ENCODE measurements around the gene SLC19A1. TPM values are rescaled to one million over a fixed set of nuclear protein-coding genes. Genes with fewer than 3 reads are reported as not detected.

Gene SLC19A1
- polyA plus RNA-seq, 1 of the 3 experiments (the other 2 are of a cell fraction): 15.0 TPM

DNA sequence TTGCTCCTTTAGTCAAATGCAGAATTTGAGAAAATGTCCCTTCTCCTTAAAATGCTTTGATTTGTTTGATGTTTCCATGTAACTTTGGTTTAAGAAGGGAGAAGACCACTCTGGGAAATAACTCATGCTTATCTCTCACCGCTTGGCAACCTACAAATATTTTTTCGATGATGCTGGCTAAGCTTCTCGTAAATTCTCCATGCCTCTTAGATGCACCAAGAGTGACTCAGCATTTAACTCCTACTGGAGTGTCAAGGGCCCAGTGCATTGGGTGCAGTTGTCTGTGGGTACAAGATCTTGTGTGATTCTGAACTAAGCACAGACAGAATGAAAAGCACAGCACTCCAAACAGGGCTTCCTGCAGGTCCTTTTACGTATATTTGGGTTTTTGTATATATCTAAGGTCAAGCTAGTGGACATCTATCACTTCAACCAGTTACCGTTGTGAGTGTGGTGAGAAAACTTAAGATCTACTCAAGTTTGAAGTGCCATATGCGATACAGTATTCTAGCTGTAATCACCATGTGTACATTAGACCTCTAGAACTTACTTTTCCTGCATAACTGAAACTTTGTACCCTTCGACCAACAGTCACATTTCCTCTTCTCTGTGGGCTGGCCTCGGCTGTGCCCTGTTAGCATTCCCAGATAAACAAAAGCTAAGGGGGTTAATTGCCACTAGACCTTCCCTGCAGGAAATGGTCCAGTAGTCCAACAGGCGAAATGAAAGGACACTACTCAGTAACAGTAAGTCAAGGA lies 81.5 kb downstream of the SLC19A1 start:
- Histone ChIP-seq H4K20me1 (ENCODE audit: insufficient read depth) (peaks cover 49% of the 10 kb centered on the region), H3K4me1 (ENCODE audit: control insufficient read depth in 1 of 2, insufficient read depth in 2 of 2, low read depth in 1 of 2, low read length in 1 of 2) (peaks cover 0 to 6% of the 10 kb centered on the region in 2 experiments; a peak in 1 of 4 replicates), H3F3A (replicated peaks; ENCODE audit: insufficient read depth) (no peaks in the 10 kb centered on the region), H3K4me2 (peak overlapping the region; percentile 41; the same call in 1 of the 2 replicates), H3K9me3 (no peaks in the 10 kb centered on the region), H3K27ac (ENCODE audit: low read depth in 2 of 2, low read length in 1 of 2) (peak overlapping the region in 1 of 2 experiments; percentile 65; a peak in 2 of 4 replicates), H3K9me2 (no peaks in the 10 kb centered on the region), H3K9ac (peak overlapping the region; percentile 28; the same call in 1 of the 2 replicates), H3K79me2 (ENCODE audit: insufficient read depth) (peaks cover 77% of the 10 kb centered on the region), H3K4me3 (ENCODE audit: low read depth in 2 of 2, low read length in 1 of 2) (no peak overlapping the region), H3K36me3 (replicated peaks in 1 of 2; ENCODE audit: control insufficient read depth in 1 of 2, insufficient read depth in 2 of 2, low read length in 1 of 2) (peaks cover 0 to 5% of the 10 kb centered on the region in 2 experiments), H2AFZ (ENCODE audit: low read depth) (no peak overlapping the region), H3K27me3 (ENCODE audit: insufficient read depth) (no peaks in the 10 kb centered on the region)
- ChIA-PET POLR2A (no interaction called here), CTCF (interaction anchor here (1.7 to 3.4 kb wide), 3 partner anchors 10 to 320 kb away, joined by 4 to 10 read pairs (median 6); no protein-coding TSS in a partner anchor)
- 79% methylated on average over 9 of the region's 9 CpGs for WGBS (ENCODE audit: low lambda C conversion rate)
- DNase-seq: no peak
- no peak for TF ChIP-seq EP300 (IDR thresholded peaks at IDR 0.05; ENCODE audit: borderline replicate concordance in 1 of 2, low read depth in 1 of 2, low read length in 1 of 2)
- TF ChIP-seq, protein P1, sequence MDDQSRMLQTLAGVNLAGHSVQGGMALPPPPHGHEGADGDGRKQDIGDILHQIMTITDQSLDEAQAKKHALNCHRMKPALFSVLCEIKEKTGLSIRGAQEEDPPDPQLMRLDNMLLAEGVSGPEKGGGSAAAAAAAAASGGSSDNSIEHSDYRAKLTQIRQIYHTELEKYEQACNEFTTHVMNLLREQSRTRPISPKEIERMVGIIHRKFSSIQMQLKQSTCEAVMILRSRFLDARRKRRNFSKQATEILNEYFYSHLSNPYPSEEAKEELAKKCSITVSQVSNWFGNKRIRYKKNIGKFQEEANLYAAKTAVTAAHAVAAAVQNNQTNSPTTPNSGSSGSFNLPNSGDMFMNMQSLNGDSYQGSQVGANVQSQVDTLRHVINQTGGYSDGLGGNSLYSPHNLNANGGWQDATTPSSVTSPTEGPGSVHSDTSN (IDR thresholded peaks at IDR 0.05): peak; percentile 58
- TF ChIP-seq, protein P2, sequence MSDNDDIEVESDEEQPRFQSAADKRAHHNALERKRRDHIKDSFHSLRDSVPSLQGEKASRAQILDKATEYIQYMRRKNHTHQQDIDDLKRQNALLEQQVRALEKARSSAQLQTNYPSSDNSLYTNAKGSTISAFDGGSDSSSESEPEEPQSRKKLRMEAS (IDR thresholded peaks at IDR 0.05; ENCODE audit: low read depth): 0 out of 2 replicates have a peak, but pooled peaks have one; percentile 25

DNA sequence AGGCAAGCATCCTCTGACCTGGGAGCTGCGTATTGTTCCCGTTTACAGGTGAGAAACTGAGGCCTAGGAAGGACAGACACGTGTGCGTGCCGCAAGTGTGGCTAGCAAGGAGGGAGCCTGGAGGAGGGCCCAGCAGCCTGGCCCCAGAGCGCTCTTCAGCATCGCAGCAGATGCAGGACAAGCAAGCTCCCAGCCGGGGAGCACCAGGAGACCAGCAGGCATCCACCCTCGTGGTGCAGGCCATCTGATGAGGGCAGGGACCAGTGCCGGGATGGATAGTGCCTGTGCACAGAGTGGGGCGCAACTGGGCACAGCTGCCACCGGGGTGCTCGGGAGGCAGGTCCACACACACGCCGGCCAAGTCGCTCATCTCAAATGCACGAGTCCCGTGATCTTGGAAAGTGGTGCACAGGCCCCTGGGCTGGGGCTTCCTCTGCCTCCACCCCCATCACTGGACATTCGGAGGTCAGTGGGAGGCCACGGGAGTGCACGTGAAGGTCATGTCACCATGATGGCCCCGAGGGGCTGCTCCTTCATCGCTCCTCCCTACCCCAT lies 82.2 kb downstream of the SLC19A1 start:
- H2AFZ ChIP-seq (ENCODE audit: low read depth): no peak overlapping the region
- WGBS (ENCODE audit: low lambda C conversion rate): 86% methylated on average over 8 of the region's 23 CpGs
- peaks cover 0 to 3% of the 10 kb centered on the region in 2 experiments; a peak in 1 of 4 replicates for H3K4me1 ChIP-seq (ENCODE audit: control insufficient read depth in 1 of 2, insufficient read depth in 2 of 2, low read depth in 1 of 2, low read length in 1 of 2)
- no peak for DNase-seq
- H3K36me3 ChIP-seq (replicated peaks in 1 of 2; ENCODE audit: control insufficient read depth in 1 of 2, insufficient read depth in 2 of 2, low read length in 1 of 2): peaks cover 0 to 5% of the 10 kb centered on the region in 2 experiments
- no peaks in the 10 kb centered on the region for H3F3A ChIP-seq (replicated peaks; ENCODE audit: insufficient read depth)
- TF ChIP-seq SMC3 (IDR thresholded peaks at IDR 0.05; ENCODE audit: low read depth, low read length): no peak
- no peak for TF ChIP-seq FOXJ3 (CRISPR knock-in tag; IDR thresholded peaks at IDR 0.05)
- TF ChIP-seq MEF2A (IDR thresholded peaks at IDR 0.05; ENCODE audit: borderline replicate concordance, low read depth): no peak
- TF ChIP-seq YY1 (IDR thresholded peaks at IDR 0.05; ENCODE audit: low read depth): no peak
- no peak for TF ChIP-seq RXRA (IDR thresholded peaks at IDR 0.05; ENCODE audit: borderline replicate concordance, low read depth)
- TF ChIP-seq, protein P3, sequence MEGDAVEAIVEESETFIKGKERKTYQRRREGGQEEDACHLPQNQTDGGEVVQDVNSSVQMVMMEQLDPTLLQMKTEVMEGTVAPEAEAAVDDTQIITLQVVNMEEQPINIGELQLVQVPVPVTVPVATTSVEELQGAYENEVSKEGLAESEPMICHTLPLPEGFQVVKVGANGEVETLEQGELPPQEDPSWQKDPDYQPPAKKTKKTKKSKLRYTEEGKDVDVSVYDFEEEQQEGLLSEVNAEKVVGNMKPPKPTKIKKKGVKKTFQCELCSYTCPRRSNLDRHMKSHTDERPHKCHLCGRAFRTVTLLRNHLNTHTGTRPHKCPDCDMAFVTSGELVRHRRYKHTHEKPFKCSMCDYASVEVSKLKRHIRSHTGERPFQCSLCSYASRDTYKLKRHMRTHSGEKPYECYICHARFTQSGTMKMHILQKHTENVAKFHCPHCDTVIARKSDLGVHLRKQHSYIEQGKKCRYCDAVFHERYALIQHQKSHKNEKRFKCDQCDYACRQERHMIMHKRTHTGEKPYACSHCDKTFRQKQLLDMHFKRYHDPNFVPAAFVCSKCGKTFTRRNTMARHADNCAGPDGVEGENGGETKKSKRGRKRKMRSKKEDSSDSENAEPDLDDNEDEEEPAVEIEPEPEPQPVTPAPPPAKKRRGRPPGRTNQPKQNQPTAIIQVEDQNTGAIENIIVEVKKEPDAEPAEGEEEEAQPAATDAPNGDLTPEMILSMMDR (IDR thresholded peaks at IDR 0.05): no peak
- no peak for TF ChIP-seq NRF1 (IDR thresholded peaks at IDR 0.05; ENCODE audit: low read depth, low read length)
- no peak for TF ChIP-seq FOXM1 (IDR thresholded peaks at IDR 0.05; ENCODE audit: low read depth)
- ChIA-PET POLR2A (no interaction called here), CTCF (interaction anchor here (0.7 to 3.4 kb wide), 4 partner anchors 9 to 320 kb away, joined by 3 to 10 read pairs (median 4); no protein-coding TSS in a partner anchor)
- H3K79me2 ChIP-seq (ENCODE audit: insufficient read depth): peaks cover 73% of the 10 kb centered on the region
- no peaks in the 10 kb centered on the region for H3K9me2 ChIP-seq
- peaks cover 47% of the 10 kb centered on the region for H4K20me1 ChIP-seq (ENCODE audit: insufficient read depth)
- no peak overlapping the region for H3K4me3 ChIP-seq (ENCODE audit: low read depth in 2 of 2, low read length in 1 of 2)
- no peaks in the 10 kb centered on the region for H3K9me3 ChIP-seq
- H3K4me2 ChIP-seq: peak overlapping the region; percentile 41; the same call in 1 of the 2 replicates
- peak overlapping the region in 1 of 2 experiments; percentile 65; a peak in 2 of 4 replicates for H3K27ac ChIP-seq (ENCODE audit: low read depth in 2 of 2, low read length in 1 of 2)
- no peaks in the 10 kb centered on the region for H3K27me3 ChIP-seq (ENCODE audit: insufficient read depth)
- H3K9ac ChIP-seq: peak overlapping the region; percentile 28; the same call in 1 of the 2 replicates

Data from SK-N-SH (cell line).